ENCODE data around the gene WDR44.

WDR44 gene

DNA sequence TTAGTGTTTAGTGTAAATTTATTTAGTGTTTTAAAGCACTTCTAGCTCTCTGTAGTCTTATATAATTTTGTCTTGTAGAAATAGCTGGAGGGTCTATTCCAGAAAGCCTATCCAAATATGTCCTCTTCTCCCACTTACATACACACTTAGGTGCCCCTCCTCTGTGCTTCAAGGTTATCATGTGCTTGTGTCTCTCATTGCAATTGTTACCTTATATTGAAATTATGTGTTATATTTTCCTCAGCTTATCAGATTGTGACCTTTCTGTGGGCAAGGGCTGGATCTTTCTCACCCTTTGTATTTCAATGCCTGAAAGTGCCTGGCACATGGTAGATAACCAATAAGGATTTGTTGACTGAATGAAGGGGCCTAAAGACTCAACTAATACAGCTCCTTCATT lies 18.4 kb downstream of the WDR44 start:
- Histone ChIP-seq H3K4me3 (ENCODE audit: low read length) (no peak overlapping the region), H3K36me3 (ENCODE audit: insufficient read depth, low read length) (no peaks in the 10 kb centered on the region), H3K9me3 (replicated peaks; ENCODE audit: low read length) (no peaks in the 10 kb centered on the region), H3K27me3 (ENCODE audit: control insufficient read depth, insufficient read depth, low read length) (no peaks in the 10 kb centered on the region), H3K4me1 (ENCODE audit: control insufficient read depth, insufficient read depth, low read length) (peaks cover 9% of the 10 kb centered on the region), H3K4me2 (ENCODE audit: low read length) (no peak overlapping the region), H3K9ac (ENCODE audit: low read depth, low read length) (no peak overlapping the region)

DNA sequence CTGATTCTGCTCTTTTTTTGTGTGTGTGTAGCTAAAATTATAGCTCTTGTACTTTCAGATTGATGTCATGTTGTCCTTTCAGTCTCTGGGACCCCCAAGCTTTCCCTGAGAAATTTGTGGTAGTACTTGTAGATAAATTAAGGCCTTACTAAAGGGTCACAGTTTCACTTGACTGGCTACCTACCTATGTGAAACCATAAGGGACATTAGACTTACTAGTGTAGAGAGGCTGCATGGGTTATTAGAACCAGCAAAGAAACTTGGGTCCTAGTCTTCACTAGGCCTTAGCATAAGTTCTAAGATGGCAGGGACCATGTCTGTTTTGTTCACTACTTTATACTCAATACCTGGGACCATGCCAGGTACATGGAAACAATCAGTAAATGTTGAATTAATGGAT lies 21.4 kb downstream of the WDR44 start:
- H3K9ac ChIP-seq (ENCODE audit: low read depth, low read length), result no peak overlapping the region
- no peaks in the 10 kb centered on the region for H3K9me3 ChIP-seq (replicated peaks; ENCODE audit: low read length)
- no peaks in the 10 kb centered on the region for H3K4me1 ChIP-seq (ENCODE audit: control insufficient read depth, insufficient read depth, low read length)
- no peaks in the 10 kb centered on the region for H3K27me3 ChIP-seq (ENCODE audit: control insufficient read depth, insufficient read depth, low read length)
- no peak overlapping the region for H3K4me3 ChIP-seq (ENCODE audit: low read length)
- no peak overlapping the region for H3K4me2 ChIP-seq (ENCODE audit: low read length)
- H3K36me3 ChIP-seq (ENCODE audit: insufficient read depth, low read length), result no peaks in the 10 kb centered on the region

DNA sequence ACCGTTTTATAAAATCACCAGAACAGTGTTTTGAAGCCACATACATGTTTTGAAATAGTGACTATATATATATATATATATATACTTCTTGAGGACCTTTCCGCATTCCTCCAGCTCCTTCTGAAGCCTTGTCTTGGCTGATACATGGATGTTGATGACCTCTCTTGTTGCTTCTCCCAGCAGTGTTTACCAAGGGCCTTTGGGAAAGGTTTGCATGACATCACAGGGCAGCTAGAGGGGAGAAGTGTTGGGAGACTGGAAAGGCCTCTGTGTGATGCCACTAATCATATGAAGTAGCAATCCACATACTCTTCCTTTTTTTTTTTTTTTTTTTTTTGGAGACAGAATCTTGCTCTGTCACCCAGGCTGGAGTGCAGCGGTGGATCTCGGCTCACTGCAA lies 22.5 kb downstream of the WDR44 start:
- no peak overlapping the region for H3K4me3 ChIP-seq (ENCODE audit: low read length)
- H3K9me3 ChIP-seq (replicated peaks; ENCODE audit: low read length), result no peaks in the 10 kb centered on the region
- H3K36me3 ChIP-seq (ENCODE audit: insufficient read depth, low read length), result no peaks in the 10 kb centered on the region
- no peaks in the 10 kb centered on the region for H3K4me1 ChIP-seq (ENCODE audit: control insufficient read depth, insufficient read depth, low read length)
- no peaks in the 10 kb centered on the region for H3K27me3 ChIP-seq (ENCODE audit: control insufficient read depth, insufficient read depth, low read length)
- no peak overlapping the region for H3K9ac ChIP-seq (ENCODE audit: low read depth, low read length)
- H3K4me2 ChIP-seq (ENCODE audit: low read length), result no peak overlapping the region

DNA sequence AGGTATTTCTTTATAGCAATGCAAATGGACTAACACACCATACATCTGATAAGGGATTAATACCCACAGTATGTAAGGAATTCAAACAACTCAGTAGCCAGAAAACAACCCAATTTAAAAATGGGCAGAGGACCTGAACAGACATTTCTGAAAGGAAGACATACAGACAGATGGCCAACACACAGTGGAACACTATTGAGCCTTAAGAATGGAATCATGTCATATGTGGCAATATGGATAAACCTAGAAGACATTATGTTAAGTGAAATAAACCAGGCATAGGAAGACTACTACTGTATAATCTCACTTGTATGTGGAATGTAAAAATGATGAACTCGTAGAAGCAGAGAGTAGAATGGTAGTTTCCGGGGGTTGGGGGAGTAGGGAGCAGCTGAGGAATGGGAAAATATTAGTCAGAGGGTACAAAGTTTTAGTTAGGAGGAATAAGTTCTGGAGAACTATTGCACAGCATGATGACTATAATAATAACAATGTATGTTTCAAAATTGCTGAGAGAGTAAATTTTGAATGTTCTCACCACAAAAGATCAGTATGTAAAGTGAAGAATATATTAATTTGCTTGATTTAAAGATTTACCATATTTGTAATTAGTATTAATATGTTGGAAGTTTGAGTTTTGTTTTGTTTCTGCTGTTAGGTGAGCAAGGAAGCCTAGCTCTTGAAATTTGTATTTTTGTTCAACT lies 25.2 kb downstream of the WDR44 start:
- Histone ChIP-seq H3K9me3 (replicated peaks; ENCODE audit: low read length) (no peaks in the 10 kb centered on the region), H3K4me1 (ENCODE audit: control insufficient read depth, insufficient read depth, low read length) (no peaks in the 10 kb centered on the region), H3K9ac (ENCODE audit: low read depth, low read length) (no peak overlapping the region), H3K36me3 (ENCODE audit: insufficient read depth, low read length) (no peaks in the 10 kb centered on the region), H3K27me3 (ENCODE audit: control insufficient read depth, insufficient read depth, low read length) (no peaks in the 10 kb centered on the region), H3K4me2 (ENCODE audit: low read length) (no peak overlapping the region), H3K4me3 (ENCODE audit: low read length) (no peak overlapping the region)

DNA sequence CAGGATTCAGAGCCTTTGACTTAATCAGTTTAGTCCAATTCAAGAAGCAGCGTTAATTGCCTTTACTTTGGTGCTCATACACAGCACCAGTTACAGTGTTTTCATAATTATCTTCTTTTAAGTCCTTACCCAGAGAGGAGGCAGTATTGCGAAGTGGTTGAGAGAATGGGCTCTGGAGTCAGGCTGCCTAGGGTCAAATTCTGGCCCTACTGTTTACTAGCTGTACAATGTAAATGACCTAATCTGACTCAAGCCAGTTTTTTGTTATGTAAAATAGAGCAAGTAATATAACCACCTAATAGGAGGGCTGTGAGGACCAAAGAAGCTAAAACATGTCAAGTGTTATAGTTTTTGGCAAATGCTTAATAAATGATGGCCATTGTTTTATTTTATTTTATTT lies 27.6 kb downstream of the WDR44 start:
- no peak overlapping the region for H3K4me2 ChIP-seq (ENCODE audit: low read length)
- no peaks in the 10 kb centered on the region for H3K36me3 ChIP-seq (ENCODE audit: insufficient read depth, low read length)
- H3K9ac ChIP-seq (ENCODE audit: low read depth, low read length), result no peak overlapping the region
- no peaks in the 10 kb centered on the region for H3K4me1 ChIP-seq (ENCODE audit: control insufficient read depth, insufficient read depth, low read length)
- H3K27me3 ChIP-seq (ENCODE audit: control insufficient read depth, insufficient read depth, low read length), result no peaks in the 10 kb centered on the region
- no peaks in the 10 kb centered on the region for H3K9me3 ChIP-seq (replicated peaks; ENCODE audit: low read length)
- H3K4me3 ChIP-seq (ENCODE audit: low read length), result no peak overlapping the region

DNA sequence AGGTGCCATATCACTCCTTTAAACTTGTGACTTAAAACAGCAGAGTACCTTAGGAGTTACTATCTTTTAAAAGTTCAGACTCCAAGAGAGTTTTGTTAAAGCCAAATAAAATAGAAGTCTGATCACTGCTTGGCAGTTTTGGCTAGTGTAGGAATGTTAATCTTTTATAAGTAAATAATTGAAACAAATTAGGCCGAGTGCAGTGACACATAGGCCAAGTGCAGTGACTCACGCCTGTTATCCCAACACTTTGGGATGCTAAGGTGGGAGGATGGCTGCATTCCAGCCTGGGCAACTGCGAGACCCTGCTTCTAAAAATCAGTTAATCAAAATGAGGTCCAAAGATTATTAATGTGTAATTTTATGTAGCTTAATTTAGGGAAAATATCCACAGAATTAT lies 37.2 kb downstream of the WDR44 start:
- no peak overlapping the region for H3K9ac ChIP-seq (ENCODE audit: low read depth, low read length)
- H3K36me3 ChIP-seq (ENCODE audit: insufficient read depth, low read length), result no peaks in the 10 kb centered on the region
- no peaks in the 10 kb centered on the region for H3K27me3 ChIP-seq (ENCODE audit: control insufficient read depth, insufficient read depth, low read length)
- no peak overlapping the region for H3K4me2 ChIP-seq (ENCODE audit: low read length)
- H3K9me3 ChIP-seq (replicated peaks; ENCODE audit: low read length), result no peaks in the 10 kb centered on the region
- H3K4me1 ChIP-seq (ENCODE audit: control insufficient read depth, insufficient read depth, low read length), result no peaks in the 10 kb centered on the region
- H3K4me3 ChIP-seq (ENCODE audit: low read length), result no peak overlapping the region

DNA sequence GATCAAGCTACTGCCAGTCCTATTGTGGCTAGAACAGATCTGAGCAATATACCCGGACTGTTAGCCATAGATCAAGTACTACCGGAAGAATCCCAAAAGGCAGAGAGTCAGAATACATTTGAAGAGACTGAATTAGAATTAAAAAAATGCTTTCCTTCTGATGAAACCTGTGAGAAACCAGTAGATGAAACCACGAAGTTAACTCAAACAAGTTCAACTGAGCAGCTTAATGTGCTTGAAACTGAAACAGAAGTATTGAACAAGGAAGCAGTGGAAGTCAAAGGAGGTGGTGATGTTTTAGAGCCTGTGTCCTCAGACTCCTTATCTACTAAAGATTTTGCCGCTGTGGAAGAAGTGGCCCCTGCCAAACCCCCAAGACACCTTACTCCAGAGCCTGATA lies 46.8 kb downstream of the WDR44 start:
- H3K4me3 ChIP-seq (ENCODE audit: low read length), result no peak overlapping the region
- H3K4me2 ChIP-seq (ENCODE audit: low read length), result no peak overlapping the region
- no peaks in the 10 kb centered on the region for H3K9me3 ChIP-seq (replicated peaks; ENCODE audit: low read length)
- H3K27me3 ChIP-seq (ENCODE audit: control insufficient read depth, insufficient read depth, low read length), result no peaks in the 10 kb centered on the region
- peaks cover 14% of the 10 kb centered on the region for H3K36me3 ChIP-seq (ENCODE audit: insufficient read depth, low read length)
- H3K4me1 ChIP-seq (ENCODE audit: control insufficient read depth, insufficient read depth, low read length), result no peaks in the 10 kb centered on the region
- no peak overlapping the region for H3K9ac ChIP-seq (ENCODE audit: low read depth, low read length)

DNA sequence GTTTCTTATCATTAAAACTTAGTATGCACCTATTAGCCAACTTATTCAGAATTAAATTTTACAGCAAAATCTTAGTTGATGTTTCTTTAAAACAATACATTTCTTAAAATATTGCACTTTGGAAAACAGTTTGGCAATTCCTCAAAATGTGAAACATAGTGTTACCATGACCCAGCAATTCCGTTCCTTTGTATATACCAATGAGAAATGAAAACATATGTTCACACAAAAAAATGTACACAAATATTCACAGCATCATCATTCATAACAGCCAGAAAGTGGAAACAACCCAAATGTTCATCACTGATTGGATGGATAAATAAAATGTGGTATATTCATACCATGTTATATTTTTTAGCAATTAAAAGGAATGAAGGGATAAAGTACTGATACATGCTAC lies 50.2 kb downstream of the WDR44 start:
- no peaks in the 10 kb centered on the region for H3K27me3 ChIP-seq (ENCODE audit: control insufficient read depth, insufficient read depth, low read length)
- H3K9ac ChIP-seq (ENCODE audit: low read depth, low read length), result no peak overlapping the region
- H3K36me3 ChIP-seq (ENCODE audit: insufficient read depth, low read length), result peaks cover 14% of the 10 kb centered on the region
- H3K9me3 ChIP-seq (replicated peaks; ENCODE audit: low read length), result no peaks in the 10 kb centered on the region
- no peak overlapping the region for H3K4me2 ChIP-seq (ENCODE audit: low read length)
- no peak overlapping the region for H3K4me3 ChIP-seq (ENCODE audit: low read length)
- H3K4me1 ChIP-seq (ENCODE audit: control insufficient read depth, insufficient read depth, low read length), result no peaks in the 10 kb centered on the region

DNA sequence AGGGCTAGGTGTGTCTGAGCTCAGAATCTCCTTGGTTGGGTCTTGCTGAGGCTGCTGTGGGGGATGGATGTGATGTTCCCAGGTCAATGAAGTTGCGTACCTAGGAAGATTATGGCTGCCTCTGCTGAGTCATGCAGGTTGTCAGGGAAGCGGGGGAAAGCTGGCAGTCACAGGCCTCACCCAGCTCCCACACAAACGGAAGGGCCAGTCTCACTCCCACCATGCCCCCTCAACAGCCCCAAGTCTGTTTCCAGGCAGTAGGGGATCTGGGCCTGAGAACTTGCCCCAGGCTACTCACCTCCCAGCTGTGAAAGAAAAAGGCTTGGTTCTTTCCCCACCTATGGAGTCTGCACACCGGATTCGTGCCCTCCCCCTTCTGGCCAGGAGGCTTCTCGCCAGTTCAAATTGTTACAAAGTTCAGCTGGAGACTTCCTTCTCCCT lies 72.9 kb downstream of the WDR44 start:
- Histone ChIP-seq H3K4me1 (ENCODE audit: control insufficient read depth, insufficient read depth, low read length) (no peaks in the 10 kb centered on the region), H3K9ac (ENCODE audit: low read depth, low read length) (no peak overlapping the region), H3K9me3 (replicated peaks; ENCODE audit: low read length) (no peaks in the 10 kb centered on the region), H3K36me3 (ENCODE audit: insufficient read depth, low read length) (no peaks in the 10 kb centered on the region), H3K4me2 (ENCODE audit: low read length) (no peak overlapping the region), H3K4me3 (ENCODE audit: low read length) (no peak overlapping the region), H3K27me3 (ENCODE audit: control insufficient read depth, insufficient read depth, low read length) (no peaks in the 10 kb centered on the region)

DNA sequence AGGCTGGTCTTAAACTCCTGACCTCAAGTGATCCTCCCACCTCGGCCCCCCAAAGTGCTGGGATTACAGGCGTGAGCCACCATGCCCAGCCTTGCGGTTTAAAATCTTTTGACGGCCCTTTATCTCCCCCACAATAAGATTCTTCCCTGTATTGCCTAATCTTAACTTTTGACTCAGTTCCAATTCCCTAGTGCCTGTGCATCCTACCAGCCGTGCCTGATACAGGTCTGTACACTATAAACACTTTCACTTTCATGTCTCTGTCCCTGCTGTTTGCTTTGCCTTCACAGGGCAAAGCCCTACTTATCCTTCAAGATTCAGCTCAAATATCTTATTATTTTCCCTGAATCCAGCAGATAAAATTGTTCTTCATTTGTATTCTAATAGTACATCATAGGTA lies 74.6 kb downstream of the WDR44 start:
- Histone ChIP-seq H3K9ac (ENCODE audit: low read depth, low read length) (no peak overlapping the region), H3K4me3 (ENCODE audit: low read length) (no peak overlapping the region), H3K27me3 (ENCODE audit: control insufficient read depth, insufficient read depth, low read length) (no peaks in the 10 kb centered on the region), H3K4me1 (ENCODE audit: control insufficient read depth, insufficient read depth, low read length) (no peaks in the 10 kb centered on the region), H3K4me2 (ENCODE audit: low read length) (no peak overlapping the region), H3K36me3 (ENCODE audit: insufficient read depth, low read length) (no peaks in the 10 kb centered on the region), H3K9me3 (replicated peaks; ENCODE audit: low read length) (no peaks in the 10 kb centered on the region)

DNA sequence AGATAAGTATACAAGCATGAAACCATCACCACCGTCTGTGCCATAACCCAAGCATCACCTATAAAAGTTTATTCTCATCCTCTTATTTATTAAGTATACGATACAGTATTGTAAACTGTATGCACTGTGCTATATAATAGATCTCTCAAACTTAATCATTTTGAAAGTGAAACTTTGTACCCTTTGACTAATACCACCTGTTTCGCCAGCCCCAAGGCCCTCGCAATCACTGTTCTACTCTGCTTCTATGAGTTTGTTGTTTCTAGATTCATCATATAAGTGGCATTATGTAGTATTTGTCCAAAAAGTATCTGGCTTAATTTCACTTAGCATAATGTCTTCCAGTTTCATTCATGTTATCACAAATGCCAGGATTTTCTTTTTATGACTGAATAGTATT lies 77.7 kb downstream of the WDR44 start:
- no peaks in the 10 kb centered on the region for H3K36me3 ChIP-seq (ENCODE audit: insufficient read depth, low read length)
- no peaks in the 10 kb centered on the region for H3K4me1 ChIP-seq (ENCODE audit: control insufficient read depth, insufficient read depth, low read length)
- no peak overlapping the region for H3K4me3 ChIP-seq (ENCODE audit: low read length)
- H3K9me3 ChIP-seq (replicated peaks; ENCODE audit: low read length), result no peaks in the 10 kb centered on the region
- H3K4me2 ChIP-seq (ENCODE audit: low read length), result no peak overlapping the region
- no peak overlapping the region for H3K9ac ChIP-seq (ENCODE audit: low read depth, low read length)
- no peaks in the 10 kb centered on the region for H3K27me3 ChIP-seq (ENCODE audit: control insufficient read depth, insufficient read depth, low read length)

DNA sequence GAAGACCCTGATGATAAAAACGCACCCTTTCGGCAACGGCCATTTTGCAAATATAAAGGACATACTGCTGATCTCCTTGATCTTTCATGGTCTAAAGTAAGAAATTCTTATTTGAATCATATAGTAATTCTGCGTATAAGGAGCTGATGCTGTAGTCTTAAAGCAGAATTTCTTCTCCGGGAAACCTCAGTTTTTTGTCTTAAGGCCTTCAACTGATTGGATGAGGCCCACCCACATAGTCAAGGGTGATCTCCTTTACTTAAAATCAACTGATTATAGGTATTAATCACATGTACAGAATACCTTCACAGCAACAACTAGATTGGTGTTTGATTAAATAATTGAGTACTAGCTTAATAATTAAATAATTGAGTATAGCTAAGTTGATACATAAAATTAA lies 86.9 kb downstream of the WDR44 start:
- no peaks in the 10 kb centered on the region for H3K4me1 ChIP-seq (ENCODE audit: control insufficient read depth, insufficient read depth, low read length)
- no peak overlapping the region for H3K9ac ChIP-seq (ENCODE audit: low read depth, low read length)
- H3K36me3 ChIP-seq (ENCODE audit: insufficient read depth, low read length), result peaks cover 9% of the 10 kb centered on the region
- H3K4me2 ChIP-seq (ENCODE audit: low read length), result no peak overlapping the region
- no peaks in the 10 kb centered on the region for H3K9me3 ChIP-seq (replicated peaks; ENCODE audit: low read length)
- H3K4me3 ChIP-seq (ENCODE audit: low read length), result no peak overlapping the region
- no peaks in the 10 kb centered on the region for H3K27me3 ChIP-seq (ENCODE audit: control insufficient read depth, insufficient read depth, low read length)
